ENCODE data around the gene SF3B6.
A peak's percentile ranks its signal among the peaks of the same experiment; 100 is the strongest.

SF3B6 gene

GRCh38 chr2:24052951-24053350 lies 23.2 kb downstream of the SF3B6 start:
- no peak for DNase-seq (ENCODE audit: low spot score)
- in situ Hi-C loops (cut with MboI; ENCODE audit: low sequenced_read_pairs, unreplicated experiment) = no loop called here
- TF ChIP-seq, protein P1, sequence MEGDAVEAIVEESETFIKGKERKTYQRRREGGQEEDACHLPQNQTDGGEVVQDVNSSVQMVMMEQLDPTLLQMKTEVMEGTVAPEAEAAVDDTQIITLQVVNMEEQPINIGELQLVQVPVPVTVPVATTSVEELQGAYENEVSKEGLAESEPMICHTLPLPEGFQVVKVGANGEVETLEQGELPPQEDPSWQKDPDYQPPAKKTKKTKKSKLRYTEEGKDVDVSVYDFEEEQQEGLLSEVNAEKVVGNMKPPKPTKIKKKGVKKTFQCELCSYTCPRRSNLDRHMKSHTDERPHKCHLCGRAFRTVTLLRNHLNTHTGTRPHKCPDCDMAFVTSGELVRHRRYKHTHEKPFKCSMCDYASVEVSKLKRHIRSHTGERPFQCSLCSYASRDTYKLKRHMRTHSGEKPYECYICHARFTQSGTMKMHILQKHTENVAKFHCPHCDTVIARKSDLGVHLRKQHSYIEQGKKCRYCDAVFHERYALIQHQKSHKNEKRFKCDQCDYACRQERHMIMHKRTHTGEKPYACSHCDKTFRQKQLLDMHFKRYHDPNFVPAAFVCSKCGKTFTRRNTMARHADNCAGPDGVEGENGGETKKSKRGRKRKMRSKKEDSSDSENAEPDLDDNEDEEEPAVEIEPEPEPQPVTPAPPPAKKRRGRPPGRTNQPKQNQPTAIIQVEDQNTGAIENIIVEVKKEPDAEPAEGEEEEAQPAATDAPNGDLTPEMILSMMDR (IDR thresholded peaks at IDR 0.05; ENCODE audit: borderline replicate concordance, control extremely low read depth, extremely low read depth, insufficient read depth, missing control alignments) = no peak

DNA sequence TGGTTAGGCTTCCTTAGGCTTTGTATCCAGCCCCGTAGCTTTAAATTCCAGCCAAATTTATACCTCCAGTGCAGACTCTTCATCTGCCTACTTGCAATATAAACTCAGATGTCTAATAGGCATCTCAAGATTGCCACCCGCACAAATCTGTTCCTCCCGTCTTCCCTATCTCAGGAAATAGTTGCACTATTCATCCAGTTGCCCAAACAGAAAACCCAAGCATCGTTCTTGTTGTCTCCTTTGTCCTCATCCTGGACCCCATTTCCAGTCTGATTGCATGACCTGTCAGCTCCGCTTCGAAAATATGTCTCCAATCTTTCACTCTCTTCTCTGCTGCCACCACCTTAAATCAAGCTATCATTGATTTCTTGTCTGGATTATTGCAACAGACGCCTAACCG lies 24.3 kb downstream of the SF3B6 start:
- TF ChIP-seq, protein P1 (IDR thresholded peaks at IDR 0.05; ENCODE audit: borderline replicate concordance, control extremely low read depth, extremely low read depth, insufficient read depth, missing control alignments) = no peak
- DNase-seq (ENCODE audit: low spot score) = no peak
- in situ Hi-C loops (cut with MboI; ENCODE audit: low sequenced_read_pairs, unreplicated experiment) = no loop called here

GRCh38 chr2:24050041-24050979 lies 25.8 kb downstream of the SF3B6 start:
- in situ Hi-C loops (cut with MboI; ENCODE audit: low sequenced_read_pairs, unreplicated experiment) = no loop called here
- TF ChIP-seq, protein P1 (IDR thresholded peaks at IDR 0.05; ENCODE audit: borderline replicate concordance, control extremely low read depth, extremely low read depth, insufficient read depth, missing control alignments) = no peak
- DNase-seq (ENCODE audit: low spot score) = peak; percentile 27

DNA sequence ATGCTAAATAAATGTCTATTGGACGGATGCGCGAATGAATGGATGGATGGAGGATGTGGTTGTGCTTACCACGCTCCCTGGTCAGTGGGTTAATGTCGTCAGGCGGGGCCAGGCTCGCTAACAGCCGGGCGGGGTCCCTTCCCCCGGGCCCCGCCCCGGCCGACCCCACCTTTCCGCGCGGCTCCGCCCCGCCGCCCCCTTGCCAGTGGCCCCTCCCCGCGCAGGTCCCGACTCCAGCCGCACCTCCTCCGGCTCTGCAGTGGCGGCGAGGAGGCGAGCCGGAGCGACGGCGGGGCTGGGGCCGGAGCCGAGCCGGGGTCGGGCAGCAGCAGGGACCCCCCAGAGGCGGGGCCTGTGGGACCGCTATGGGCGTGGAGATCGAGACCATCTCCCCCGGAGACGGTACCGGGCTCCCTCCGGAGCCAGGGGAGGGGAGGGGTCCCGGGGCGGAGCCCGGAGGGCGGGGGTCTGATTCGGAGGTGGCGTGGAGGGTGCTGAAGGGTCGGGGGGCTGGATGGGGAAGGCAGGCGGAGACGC lies 26.6 kb downstream of the SF3B6 start, which contains the start of gene FKBP1B:
FKBP1B (plus strand) TSS at position 257 of the 537 bp plus-strand sequence; CDS start at position 366, 109 bp downstream.
- TF ChIP-seq, protein P1 (IDR thresholded peaks at IDR 0.05; ENCODE audit: borderline replicate concordance, control extremely low read depth, extremely low read depth, insufficient read depth, missing control alignments) = no peak
- peak; percentile 81 for DNase-seq (ENCODE audit: low spot score)

GRCh38 chr2:24048769-24049484 lies 27.2 kb downstream of the SF3B6 start:
- TF ChIP-seq, protein P1 (IDR thresholded peaks at IDR 0.05; ENCODE audit: borderline replicate concordance, control extremely low read depth, extremely low read depth, insufficient read depth, missing control alignments) = no peak
- DNase-seq (ENCODE audit: low spot score) = no peak
- in situ Hi-C loops (cut with MboI; ENCODE audit: low sequenced_read_pairs, unreplicated experiment) = no loop called here

More for the DNA sequence above, 26.6 kb downstream of the SF3B6 start, which contains the start of gene FKBP1B:
- in situ Hi-C loops (cut with MboI; ENCODE audit: low sequenced_read_pairs, unreplicated experiment) = no loop called here

DNA sequence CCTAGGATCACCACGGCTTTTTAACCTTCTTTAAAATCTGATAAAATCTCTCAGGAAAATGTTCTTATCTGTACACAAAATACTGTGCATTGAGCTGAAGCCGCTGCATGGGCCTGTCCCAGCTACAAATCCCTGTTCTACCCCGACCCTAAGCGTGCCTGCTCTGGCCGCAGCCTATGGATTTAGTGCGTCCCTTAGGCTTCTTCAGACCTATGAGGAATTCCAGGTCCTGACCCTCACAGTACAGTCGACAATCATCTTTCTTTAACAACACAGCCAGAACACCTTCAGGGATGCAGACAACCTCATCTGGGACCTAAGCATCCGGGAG lies 28.5 kb downstream of the SF3B6 start:
- TF ChIP-seq, protein P1 (IDR thresholded peaks at IDR 0.05; ENCODE audit: borderline replicate concordance, control extremely low read depth, extremely low read depth, insufficient read depth, missing control alignments) = no peak
- DNase-seq (ENCODE audit: low spot score) = no peak
- in situ Hi-C loops (cut with MboI; ENCODE audit: low sequenced_read_pairs, unreplicated experiment) = no loop called here

All from GM13976 (cell line).